GM10847 (cell line): Measurements from ENCODE around the gene LENG8.

Source experiments
- POLR2A ChIP-seq: IDR thresholded peaks from 2 replicates; pipeline ENCODE4 v1.6.1; 2011; ENCODE audit not compliant: insufficient read length; ENCODE audit errors: extremely low read depth

Gene LENG8

DNA sequence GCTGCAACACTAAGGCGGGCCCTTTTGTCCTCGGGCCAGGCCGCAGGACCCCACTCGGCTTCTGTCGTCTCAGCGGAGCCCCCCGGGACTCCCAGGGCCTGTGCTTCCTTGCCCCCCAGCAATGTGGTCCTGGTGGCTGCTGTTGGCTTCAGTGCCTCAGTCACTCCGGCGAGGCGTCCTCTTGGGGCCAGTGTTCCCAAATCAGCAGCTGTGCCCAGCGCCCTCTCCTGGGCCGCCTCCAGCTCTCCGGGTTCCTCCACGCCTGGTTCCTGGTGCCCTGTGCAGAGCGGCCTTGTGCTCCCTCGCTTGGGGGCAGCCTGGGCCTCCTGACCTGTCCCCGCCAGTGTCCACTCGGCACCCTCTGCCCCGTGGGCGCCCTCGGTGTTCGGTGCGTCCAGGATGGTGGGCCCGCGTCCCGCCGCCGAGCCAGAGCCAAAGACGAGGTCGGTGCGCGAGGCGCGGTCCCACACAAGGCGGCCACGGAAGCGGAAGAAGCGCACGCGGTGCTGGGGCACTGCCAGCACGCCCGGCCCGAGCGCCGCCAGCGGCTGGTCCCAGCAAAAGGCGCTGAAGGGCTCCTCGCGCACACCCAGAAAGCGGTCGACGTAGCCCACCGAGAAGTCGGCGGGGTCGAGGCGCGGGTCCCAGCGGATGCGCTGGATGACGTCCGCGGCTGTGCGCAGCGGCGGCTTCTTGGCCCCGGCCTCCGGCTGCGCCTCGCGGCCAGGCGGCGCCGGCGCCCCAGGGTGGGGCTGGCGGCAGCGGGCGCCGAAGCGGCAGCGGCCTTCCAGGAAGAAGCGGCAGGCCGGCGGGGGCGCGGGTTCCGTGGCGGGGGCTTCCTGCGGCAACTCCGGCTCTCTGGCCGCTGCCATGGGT is 13.9 kb downstream of the LENG8 start:
- TF ChIP-seq POLR2A, result no peak

DNA sequence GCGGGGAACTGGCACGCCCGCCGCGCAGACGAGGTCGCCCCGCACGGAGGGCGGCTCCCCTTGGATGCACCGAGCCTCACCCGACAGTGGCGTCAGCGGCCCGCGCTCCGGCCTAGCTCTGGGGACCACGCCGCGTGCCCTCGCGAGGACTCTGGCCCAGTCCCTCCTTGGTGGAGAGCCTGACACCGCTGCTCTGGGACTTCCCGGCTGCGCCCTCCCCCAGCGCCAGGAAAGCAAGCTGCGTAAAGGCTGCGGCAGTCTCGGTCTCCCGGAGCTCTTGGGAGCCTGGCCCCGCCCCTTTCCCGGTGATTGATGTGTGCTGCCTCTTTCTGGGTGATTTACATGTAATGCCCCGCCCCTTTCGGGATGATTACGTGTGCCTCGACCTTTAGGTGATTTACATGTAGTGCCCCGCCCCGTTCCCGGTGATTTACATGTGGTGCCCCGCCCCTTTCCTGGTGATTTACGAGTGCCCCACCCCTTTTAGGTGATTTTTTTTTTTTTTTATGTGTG is 14.6 kb downstream of the LENG8 start, which contains the start of gene LENG9:
Gene LENG9, minus strand, starts transcription at position 248 of the 513 bp plus-strand sequence. CDS start 252 bp downstream, outside the sequence.
- TF ChIP-seq POLR2A, result peak; percentile 83

- no peak for TF ChIP-seq POLR2A
These were observed 15.1 kb downstream of the LENG8 start for GRCh38 chr19:54464044-54464629.

DNA sequence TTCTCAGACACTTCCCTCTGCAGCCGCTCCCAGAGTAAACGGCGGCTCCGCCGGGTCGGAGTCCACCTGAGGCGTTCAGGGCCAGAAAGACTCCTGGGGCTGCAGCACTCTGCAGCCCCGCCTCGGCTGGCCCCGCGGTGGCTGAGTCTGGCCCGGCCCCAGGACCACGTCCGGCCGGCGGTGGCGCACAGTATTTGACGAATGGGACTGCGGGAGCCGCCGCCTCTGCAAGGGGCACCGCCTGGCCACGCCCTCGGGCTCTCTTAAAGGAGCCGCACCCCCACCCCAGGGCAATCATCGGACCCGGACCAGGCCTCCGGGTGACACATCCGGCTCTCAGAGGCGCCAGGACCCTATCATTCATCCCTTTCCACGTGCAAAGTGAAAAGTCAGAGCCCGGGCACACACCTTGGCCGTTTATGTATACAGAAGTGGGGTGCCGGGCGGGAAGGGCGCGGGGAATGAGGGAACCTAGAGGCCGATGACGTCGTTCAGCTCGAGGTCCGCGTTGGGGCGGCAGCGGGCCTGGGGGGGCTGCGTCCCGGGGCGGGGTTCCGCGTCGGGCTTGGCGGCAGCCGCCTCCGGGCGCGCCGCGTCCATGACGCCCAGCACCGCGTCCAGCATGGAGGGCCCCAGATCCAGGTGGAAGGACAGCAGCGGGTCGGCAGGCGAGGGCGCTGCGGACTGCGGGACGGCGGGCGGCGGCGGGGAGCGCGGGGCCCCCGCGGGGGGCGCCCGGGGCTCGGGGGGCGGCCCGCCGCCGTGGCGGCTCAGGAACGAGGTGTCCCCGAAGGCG is 15.8 kb downstream of the LENG8 start:
- TF ChIP-seq POLR2A, result peak; percentile 63

DNA sequence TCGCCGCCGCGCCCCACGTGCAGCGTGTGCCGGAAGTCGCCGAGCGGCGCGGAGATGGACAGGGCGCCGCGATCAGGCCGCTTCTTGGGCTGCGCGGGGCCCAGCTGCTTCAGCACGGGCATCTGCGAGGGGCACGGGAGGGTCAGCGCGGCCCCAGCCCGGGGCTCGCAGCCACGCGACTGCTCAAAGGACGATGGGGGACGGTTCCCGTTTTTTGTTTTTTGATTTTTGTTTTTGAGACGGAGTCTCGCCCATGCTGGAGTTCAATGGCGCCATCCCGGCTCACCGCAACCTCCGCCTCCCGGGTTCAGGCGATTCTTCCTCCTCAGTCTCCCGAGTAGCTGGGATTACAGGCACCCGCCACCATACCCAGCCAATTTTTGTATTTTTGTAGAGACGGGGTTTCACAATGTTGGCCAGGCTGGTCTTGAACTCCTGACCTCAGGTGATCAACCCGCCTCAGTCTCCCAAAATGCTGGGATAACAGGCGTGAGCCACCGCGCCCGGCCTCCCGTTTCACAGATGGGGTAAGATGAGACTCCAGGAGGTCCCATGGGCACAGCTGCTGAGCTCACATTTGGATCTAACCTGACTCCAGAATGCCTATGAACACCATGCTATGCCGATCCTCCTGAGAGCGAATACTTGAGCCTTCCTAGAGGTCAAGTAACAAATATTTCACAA is 16.6 kb downstream of the LENG8 start:
- TF ChIP-seq POLR2A, result no peak

- TF ChIP-seq POLR2A, result no peak
These were observed 20.5 kb downstream of the LENG8 start for GRCh38 chr19:54469496-54469934.

DNA sequence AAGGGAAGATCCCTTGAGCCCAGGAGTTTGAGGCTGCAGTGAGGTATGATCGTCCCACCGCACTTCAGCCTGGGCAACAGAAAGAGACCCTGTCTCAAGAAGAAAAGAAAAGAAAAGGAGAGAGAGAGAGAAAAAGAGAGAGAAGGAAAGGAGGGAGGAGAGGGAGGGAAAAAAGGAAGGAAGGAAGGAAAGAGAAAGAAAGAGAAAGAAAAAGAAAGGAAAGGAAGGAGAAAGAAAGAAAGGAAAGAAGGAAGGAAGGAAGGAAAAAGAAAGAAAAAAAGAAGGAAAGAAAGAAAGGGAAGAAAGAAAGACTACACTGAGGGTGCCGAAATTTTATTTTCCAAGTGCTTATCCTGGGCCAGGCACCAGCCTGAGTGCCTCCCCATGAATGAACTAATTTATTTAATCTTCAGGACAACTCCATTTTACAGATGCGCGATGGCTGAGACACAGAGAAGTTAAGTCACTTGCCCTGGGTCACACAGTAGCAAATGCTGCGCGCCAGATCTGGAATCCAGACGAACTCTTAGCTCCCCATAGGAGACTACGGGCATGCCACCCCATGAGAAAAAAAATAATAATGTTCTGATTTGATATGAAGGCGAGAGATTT is 21.4 kb downstream of the LENG8 start:
- TF ChIP-seq POLR2A, result no peak

DNA sequence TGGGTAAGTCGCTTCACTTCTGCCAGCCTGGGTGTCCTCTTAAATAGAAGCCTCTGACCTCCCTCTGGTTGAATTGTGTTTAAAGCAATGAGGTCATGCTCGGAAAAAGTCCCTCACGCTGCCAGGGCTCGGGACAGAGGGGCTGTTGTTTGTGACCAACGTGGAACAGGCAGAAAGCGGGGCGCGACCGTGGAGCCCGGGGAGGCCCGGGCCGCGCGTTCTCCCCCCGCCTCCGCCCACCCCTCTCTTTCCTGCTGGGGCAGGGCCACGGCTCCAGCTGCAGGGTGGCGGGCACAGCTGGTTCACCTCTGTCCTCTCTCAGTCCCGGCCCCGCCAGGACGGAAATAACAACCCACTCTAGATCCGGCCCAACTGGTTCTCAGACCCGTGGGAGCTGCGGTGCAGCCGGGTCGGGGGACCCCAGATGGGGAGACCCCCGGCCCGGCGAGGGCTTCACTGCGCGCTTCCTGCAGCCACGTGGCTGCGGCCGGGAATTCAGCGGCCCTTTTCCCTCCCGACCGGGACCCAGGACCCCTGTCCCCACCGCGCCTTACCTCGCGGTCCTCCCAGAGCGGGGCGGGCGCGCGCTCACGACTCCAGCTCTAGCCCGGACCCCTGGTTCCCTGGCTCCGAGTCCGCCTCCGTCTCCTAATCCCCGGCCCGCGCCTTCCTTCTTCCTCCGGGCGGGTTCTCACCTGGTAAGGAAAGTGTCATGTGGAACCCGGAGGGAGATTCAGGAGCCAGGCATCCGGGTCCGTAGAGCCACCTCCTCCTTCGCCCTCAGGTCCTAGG is 22.2 kb downstream of the LENG8 start:
- no peak for TF ChIP-seq POLR2A

DNA sequence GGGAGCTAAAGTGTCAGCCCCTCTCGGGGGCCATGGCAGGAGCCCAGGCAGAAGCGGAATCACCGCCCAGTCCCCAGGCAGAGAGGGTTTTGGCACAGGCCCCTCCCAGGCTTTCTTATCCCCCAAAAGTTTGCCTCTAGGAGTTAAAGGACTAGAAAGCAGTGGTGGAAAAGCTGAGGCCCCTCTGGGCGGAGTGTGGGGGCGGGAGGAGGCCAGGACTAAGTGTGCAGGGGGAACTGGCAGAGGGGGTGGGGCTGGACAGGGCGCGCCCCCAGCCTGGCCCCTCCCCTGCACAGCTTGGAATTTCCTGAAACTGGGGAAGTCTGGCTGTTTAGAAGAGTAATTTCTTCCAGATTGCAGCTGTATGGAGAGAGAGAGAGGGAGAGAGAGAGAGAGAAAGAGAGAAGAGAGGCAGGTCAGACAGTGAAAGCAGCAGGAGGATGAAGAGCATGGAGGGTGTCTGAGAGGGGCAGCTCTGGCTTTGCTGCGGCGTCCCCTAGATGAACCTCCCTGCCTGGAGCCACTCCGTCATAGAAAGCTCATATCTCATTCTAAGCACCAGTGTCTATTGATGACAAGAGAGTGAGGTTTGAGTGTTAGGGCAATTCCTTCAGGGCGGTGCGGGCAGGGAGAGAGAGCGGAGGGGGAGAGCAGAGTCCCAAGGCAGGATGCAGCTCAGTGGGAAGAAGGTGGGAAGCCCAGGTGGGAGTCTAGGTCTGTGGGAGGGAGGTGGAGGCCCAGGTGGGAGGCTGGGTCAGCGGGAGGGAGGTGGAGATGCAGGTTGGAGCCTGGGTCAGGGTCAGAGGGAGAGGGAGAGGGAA is 24.3 kb downstream of the LENG8 start, which contains the start of gene CDC42EP5:
Gene CDC42EP5, minus strand, starts transcription at position 226 of the 821 bp plus-strand sequence. CDS start 7,749 bp downstream, outside the sequence.
- no peak for TF ChIP-seq POLR2A

DNA sequence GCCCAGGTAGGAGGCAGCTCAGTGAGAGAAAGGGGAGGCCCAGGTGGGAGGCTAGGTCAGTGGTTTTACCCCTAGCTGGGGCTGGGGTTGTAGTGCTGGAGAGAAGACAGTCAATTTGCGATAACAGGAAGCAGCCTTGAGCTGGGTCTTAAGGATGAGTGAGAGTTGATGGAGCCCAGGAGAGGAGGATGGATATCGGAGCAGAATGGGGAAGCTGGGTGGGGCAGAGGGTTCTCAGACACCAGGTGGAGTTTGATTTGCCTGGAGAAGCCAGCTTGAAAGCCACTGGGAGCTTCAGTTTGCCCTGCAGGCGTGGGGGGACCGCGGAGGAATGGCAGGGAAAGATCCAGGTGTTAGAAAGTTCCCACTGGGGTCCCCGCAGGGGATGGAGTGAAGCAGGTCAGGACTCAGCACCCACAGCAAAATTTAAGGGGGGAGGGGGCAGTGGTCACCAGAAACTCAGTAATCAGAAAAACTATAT is 24.9 kb downstream of the LENG8 start:
- no peak for TF ChIP-seq POLR2A

GRCh38 chr19:54475706-54476105 is 26.7 kb downstream of the LENG8 start:
- no peak for TF ChIP-seq POLR2A

DNA sequence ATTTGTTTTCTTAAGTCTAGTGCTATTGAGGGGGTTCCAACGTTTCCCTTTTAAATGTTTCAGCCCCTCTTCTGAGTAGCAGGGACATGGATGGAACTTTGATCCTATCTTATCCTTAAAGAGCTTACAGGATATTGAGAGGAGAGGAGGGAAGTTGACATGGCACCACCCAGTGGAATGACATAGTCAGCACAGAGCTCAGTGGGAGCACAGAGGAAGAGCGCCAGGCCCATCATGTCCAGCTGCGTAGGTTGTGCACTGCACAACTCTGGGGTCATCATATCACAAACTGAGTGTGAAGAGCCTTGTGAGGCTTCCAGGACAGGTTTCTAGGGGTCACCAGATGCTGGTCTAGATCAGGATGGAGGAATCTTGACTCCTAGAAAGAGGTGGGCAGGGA is 28.7 kb downstream of the LENG8 start:
- no peak for TF ChIP-seq POLR2A

- no peak for TF ChIP-seq POLR2A
These were observed 29.8 kb downstream of the LENG8 start for GRCh38 chr19:54478677-54479266.
